NCI-H82 treated with DMSO at 0.1 percent for 48 hours (cell line): ENCODE measurements around the gene PAK1IP1.
"Not testable (repeated sequence)": the region's sequence is repeated elsewhere in the genome, so short reads cannot be mapped to it uniquely, and the experiment has no call there.

Source experiments
- DNase-seq: peaks from one replicate; lab custom pipeline; 2025; ENCODE audit not compliant: unreplicated experiment; lab: John Stamatoyannopoulos, UW

Gene PAK1IP1

GRCh38 chr6:10694302-10695085 is at the start of gene PAK1IP1, which contains the start of gene C6orf52:
Gene PAK1IP1 (plus strand): TSS chr6:10694972. CDS start chr6:10694986, 14 bp downstream.
Gene C6orf52 (minus strand): TSS chr6:10694616. CDS start chr6:10687550, 7,066 bp downstream.
- peak; percentile 97 for DNase-seq

- no peak for DNase-seq
These were observed 39.2 kb upstream of the PAK1IP1 start for GRCh38 chr6:10655508-10656055.

- DNase-seq: no peak
These were observed 35.7 kb upstream of the PAK1IP1 start for GRCh38 chr6:10658910-10659698.

GRCh38 chr6:10659699-10660348 is 34.9 kb upstream of the PAK1IP1 start:
- no peak for DNase-seq

GRCh38 chr6:10660431-10661191 is 34.2 kb upstream of the PAK1IP1 start:
- DNase-seq: not testable (repeated sequence)

GRCh38 chr6:10662207-10662606 is 32.6 kb upstream of the PAK1IP1 start:
- DNase-seq: no peak

GRCh38 chr6:10662742-10663141 is 32.0 kb upstream of the PAK1IP1 start:
- no peak for DNase-seq

GRCh38 chr6:10665595-10665994 is 29.2 kb upstream of the PAK1IP1 start:
- not testable (repeated sequence) for DNase-seq

GRCh38 chr6:10668126-10668917 is 26.4 kb upstream of the PAK1IP1 start:
- no peak for DNase-seq

- no peak for DNase-seq
These were observed 18.4 kb upstream of the PAK1IP1 start for GRCh38 chr6:10676403-10676802.

- DNase-seq: no peak
These were observed 16.3 kb upstream of the PAK1IP1 start for GRCh38 chr6:10678456-10678855.

- DNase-seq: no peak
These were observed 13.0 kb upstream of the PAK1IP1 start for GRCh38 chr6:10681795-10682194.

- no peak for DNase-seq
These were observed 12.3 kb upstream of the PAK1IP1 start for GRCh38 chr6:10682355-10682988.

GRCh38 chr6:10684618-10685017 is 10.2 kb upstream of the PAK1IP1 start:
- no peak for DNase-seq

GRCh38 chr6:10685092-10685915 is 9.5 kb upstream of the PAK1IP1 start:
- no peak for DNase-seq

- DNase-seq: no peak
These were observed 7.9 kb upstream of the PAK1IP1 start for GRCh38 chr6:10686901-10687300.

- no peak for DNase-seq
These were observed 7.2 kb upstream of the PAK1IP1 start for GRCh38 chr6:10687582-10687981.

GRCh38 chr6:10690651-10691445 is 3.9 kb upstream of the PAK1IP1 start:
- no peak for DNase-seq
